CD4-positive, alpha-beta T cell treated with Interleukin-1 beta for 1 hour (primary cell): Measurements from ENCODE around the gene PLCG2.
A peak's percentile ranks its signal among the peaks of the same experiment; 100 is the strongest.
"Not testable (repeated sequence)": the region's sequence is repeated elsewhere in the genome, so short reads cannot be mapped to it uniquely, and the experiment has no call there.

Experiments used
- DNase-seq, 2 donors: peaks; one replicate each; pipeline ENCODE4 v3.0.0-alpha.2; 2020 to 2022

PLCG2 gene

GRCh38 chr16:81778861-81779535 is at the start of gene PLCG2:
Gene PLCG2, plus strand, starts transcription at chr16:81779291. Its CDS starts 6,699 bp downstream, at chr16:81785990.
- peak; percentile 70 to 78 for DNase-seq

GRCh38 chr16:81729451-81729850 is 49.6 kb upstream of the PLCG2 start:
- no peak for DNase-seq

GRCh38 chr16:81730090-81731051 is 48.7 kb upstream of the PLCG2 start:
- peak; percentile 60 to 67 for DNase-seq

- DNase-seq: no peak
Observed at GRCh38 chr16:81731649-81732048, 47.4 kb upstream of the PLCG2 start.

GRCh38 chr16:81732699-81733098 is 46.4 kb upstream of the PLCG2 start:
- no peak for DNase-seq

- DNase-seq: no peak
Observed at GRCh38 chr16:81733295-81733694, 45.8 kb upstream of the PLCG2 start.

GRCh38 chr16:81734632-81735434 is 44.3 kb upstream of the PLCG2 start:
- no peak for DNase-seq

- DNase-seq: peak; percentile 84 to 86
Observed at GRCh38 chr16:81737885-81738536, 41.1 kb upstream of the PLCG2 start.

- DNase-seq: peak in 1 of 2 donors; percentile 79
Observed at GRCh38 chr16:81738783-81739496, 40.2 kb upstream of the PLCG2 start.

GRCh38 chr16:81739503-81739902 is 39.6 kb upstream of the PLCG2 start:
- no peak for DNase-seq

- peak in 1 of 2 donors; percentile 41 for DNase-seq
Observed at GRCh38 chr16:81740169-81740568, 38.9 kb upstream of the PLCG2 start.

- DNase-seq: not testable (repeated sequence)
Observed at GRCh38 chr16:81741430-81741770, 37.7 kb upstream of the PLCG2 start.

- no peak for DNase-seq
Observed at GRCh38 chr16:81744385-81744784, 34.7 kb upstream of the PLCG2 start.

- no peak for DNase-seq
Observed at GRCh38 chr16:81744911-81745310, 34.2 kb upstream of the PLCG2 start.

- peak; percentile 74 to 80 for DNase-seq
Observed at GRCh38 chr16:81745704-81746558, 33.2 kb upstream of the PLCG2 start.

GRCh38 chr16:81746566-81746965 is 32.5 kb upstream of the PLCG2 start:
- DNase-seq: no peak

GRCh38 chr16:81748476-81749198 is 30.5 kb upstream of the PLCG2 start:
- DNase-seq: no peak

- peak; percentile 20 to 80 for DNase-seq
Observed at GRCh38 chr16:81752225-81752875, 26.7 kb upstream of the PLCG2 start.

- DNase-seq: no peak
Observed at GRCh38 chr16:81752876-81753227, 26.2 kb upstream of the PLCG2 start.

GRCh38 chr16:81754858-81755257 is 24.2 kb upstream of the PLCG2 start:
- no peak for DNase-seq
